Activated naive CD8-positive, alpha-beta T cell treated with anti-CD3 and anti-CD28 coated beads, Interleukin-2, amount 50 U/mL, for 24 hours (primary cell): ENCODE measurements around the gene MYORG.

Experiments used
- ATAC-seq: fragments of 150-1000 bp; cut with Tn5 transposase; one replicate; pipeline ENCODE4 v1.10.0; 2021
- DNase-seq: peaks from one replicate; pipeline ENCODE4 v3.0.0; 2021
- H3K27ac Mint-ChIP-seq: one replicate; pipeline ENCODE4 v1.8.0; 2021; ENCODE audit warnings: mild to moderate bottlenecking, mixed read lengths
- H3K27me3 Mint-ChIP-seq: one replicate; pipeline ENCODE4 v1.8.0; 2021; ENCODE audit warnings: mixed read lengths
- H3K36me3 Mint-ChIP-seq: one replicate; pipeline ENCODE4 v1.8.0; 2021; ENCODE audit warnings: low read depth, mixed read lengths
- H3K4me1 Mint-ChIP-seq: one replicate; pipeline ENCODE4 v1.8.0; 2021; ENCODE audit warnings: mixed read lengths
- H3K4me3 Mint-ChIP-seq: one replicate; pipeline ENCODE4 v1.8.0; 2021; ENCODE audit warnings: mild to moderate bottlenecking, moderate library complexity, mixed read lengths
- H3K9me3 Mint-ChIP-seq: one replicate; pipeline ENCODE4 v1.8.0; 2021; ENCODE audit warnings: mixed read lengths

The MYORG gene

GRCh38 chr9:34321451-34321850 is 55.2 kb downstream of the MYORG start:
- H3K27ac Mint-ChIP-seq = no peak overlapping the region

GRCh38 chr9:34318163-34318790 is 58.4 kb downstream of the MYORG start:
- Mint-ChIP-seq H3K9me3 (no peaks in the 10 kb centered on the region), H3K4me3 (no peak overlapping the region), H3K36me3 (peaks cover 5% of the 10 kb centered on the region), H3K27me3 (no peaks in the 10 kb centered on the region), H3K4me1 (peaks cover 6% of the 10 kb centered on the region), H3K27ac (no peak overlapping the region)
- no peak for DNase-seq
- ATAC-seq = no peak

More at GRCh38 chr9:34321451-34321850, 55.2 kb downstream of the MYORG start:
- Mint-ChIP-seq H3K4me1 (peaks cover 4% of the 10 kb centered on the region), H3K4me3 (no peak overlapping the region), H3K9me3 (no peaks in the 10 kb centered on the region), H3K36me3 (peaks cover 5% of the 10 kb centered on the region), H3K27me3 (no peaks in the 10 kb centered on the region)
- DNase-seq = no peak
- ATAC-seq = no peak

- DNase-seq (no peak), ATAC-seq (no peak)
- no peak overlapping the region for H3K27ac Mint-ChIP-seq
- no peaks in the 10 kb centered on the region for H3K9me3 Mint-ChIP-seq
- no peak overlapping the region for H3K4me3 Mint-ChIP-seq
- peaks cover 6% of the 10 kb centered on the region for H3K4me1 Mint-ChIP-seq
- peaks cover 5% of the 10 kb centered on the region for H3K36me3 Mint-ChIP-seq
- no peaks in the 10 kb centered on the region for H3K27me3 Mint-ChIP-seq
Observed at GRCh38 chr9:34317436-34317835, 59.3 kb downstream of the MYORG start.
